SKM-1 (cell line): ENCODE measurements around the gene B3GALT5.

Experiments
- DNase-seq: peaks from one replicate; lab custom pipeline; 2025; ENCODE audit not compliant: unreplicated experiment; lab: John Stamatoyannopoulos, UW

B3GALT5 gene

GRCh38 chr21:39602793-39603192 is 9.9 kb upstream of the B3GALT5 start:
- DNase-seq = no peak

- DNase-seq = no peak
Measured at GRCh38 chr21:39604951-39605350, 7.8 kb upstream of the B3GALT5 start.

GRCh38 chr21:39610703-39611102 is 2.0 kb upstream of the B3GALT5 start:
- no peak for DNase-seq

- DNase-seq = no peak
Measured at GRCh38 chr21:39611551-39612190, 1.1 kb upstream of the B3GALT5 start.

- DNase-seq = no peak
Measured at GRCh38 chr21:39613041-39613934, 548 bp downstream of the B3GALT5 start.

GRCh38 chr21:39616211-39616772 is 3.6 kb downstream of the B3GALT5 start:
- DNase-seq = no peak

- no peak for DNase-seq
Measured at GRCh38 chr21:39620856-39621255, 8.1 kb downstream of the B3GALT5 start.

GRCh38 chr21:39625211-39625895 is 12.6 kb downstream of the B3GALT5 start:
- DNase-seq = no peak

- no peak for DNase-seq
Measured at GRCh38 chr21:39628385-39628784, 15.6 kb downstream of the B3GALT5 start.

GRCh38 chr21:39630191-39630591 is 17.5 kb downstream of the B3GALT5 start:
- DNase-seq = no peak

- DNase-seq = no peak
Measured at GRCh38 chr21:39630827-39631226, 18.1 kb downstream of the B3GALT5 start.

- no peak for DNase-seq
Measured at GRCh38 chr21:39631842-39632562, 19.3 kb downstream of the B3GALT5 start.

- DNase-seq = no peak
Measured at GRCh38 chr21:39632796-39633442, 20.2 kb downstream of the B3GALT5 start.

GRCh38 chr21:39633770-39634181 is 21.0 kb downstream of the B3GALT5 start:
- DNase-seq = no peak

GRCh38 chr21:39634507-39634906 is 21.8 kb downstream of the B3GALT5 start:
- DNase-seq = no peak

GRCh38 chr21:39637197-39637970 is 24.6 kb downstream of the B3GALT5 start:
- no peak for DNase-seq

- no peak for DNase-seq
Measured at GRCh38 chr21:39637971-39638240, 25.2 kb downstream of the B3GALT5 start.

- DNase-seq = no peak
Measured at GRCh38 chr21:39638281-39638680, 25.5 kb downstream of the B3GALT5 start.

GRCh38 chr21:39640754-39641153 is 28.0 kb downstream of the B3GALT5 start:
- no peak for DNase-seq
